Measurements from ENCODE around the gene RTN4. TPM values are rescaled to one million over a fixed set of nuclear protein-coding genes. Genes with fewer than 3 reads are reported as not detected.

The RTN4 gene
- polyA plus RNA-seq, 3 donors = 111 to 163 (median 158) TPM

DNA sequence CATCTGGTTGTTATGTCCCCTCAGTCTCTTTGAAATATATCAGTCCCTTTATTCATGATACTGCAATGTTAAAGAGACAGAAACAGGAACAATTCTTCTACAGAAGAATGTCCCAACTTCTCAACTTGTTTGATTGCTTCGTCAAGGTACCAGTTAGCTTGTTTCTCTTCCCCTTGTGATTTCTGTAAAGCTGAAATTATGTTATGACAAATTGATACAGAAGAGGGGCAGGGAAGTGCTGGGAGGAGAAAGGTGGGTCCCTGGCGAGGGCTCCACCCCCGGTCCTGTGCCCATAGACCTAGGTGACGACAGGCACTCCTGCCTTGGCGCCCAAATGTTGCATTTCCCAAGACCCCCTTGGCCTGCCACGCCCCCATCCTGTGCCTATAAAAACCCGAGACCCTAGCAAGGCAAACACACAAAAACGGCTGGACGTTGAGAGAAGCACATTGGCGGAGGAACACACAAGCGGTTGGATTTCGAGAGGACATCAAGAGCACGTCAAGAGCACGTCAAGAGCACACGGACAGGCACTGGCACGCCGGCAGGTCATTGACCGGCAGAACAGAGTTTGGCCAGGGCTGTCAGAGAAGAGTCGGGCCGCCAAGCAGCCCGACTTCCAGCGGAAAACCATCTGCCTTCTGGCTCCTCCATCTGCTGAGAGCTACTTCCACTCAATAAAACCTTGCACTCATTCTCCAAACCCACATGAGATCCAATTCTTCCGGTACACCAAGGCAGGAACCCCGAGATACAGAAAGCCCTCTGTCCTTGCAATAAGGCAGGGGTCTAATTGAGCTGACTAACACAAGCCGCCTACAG is 11.5 kb upstream of the RTN4 start:
- peaks cover 0 to 3% (median 0%) of the 10 kb centered on the region in 7 donors for H3K9me3 Mint-ChIP-seq
- peaks cover 13% of the 10 kb centered on the region for H3K4me1 Mint-ChIP-seq
- H3K36me3 ChIP-seq (replicated peaks in 1 of 2; ENCODE audit: control insufficient read depth in 1 of 2, insufficient read depth in 2 of 2, low read length in 2 of 2) = no peaks in the 10 kb centered on the region
- H3K4me3 Mint-ChIP-seq = no peak overlapping the region
- H2AFZ ChIP-seq (ENCODE audit: insufficient read depth, low read depth, low read length, poor library complexity, severe bottlenecking) = no peak overlapping the region
- peak overlapping the region; percentile 77 to 89 (median 85) for H3K27ac Mint-ChIP-seq
- no peaks in the 10 kb centered on the region for H4K20me1 ChIP-seq (ENCODE audit: insufficient read depth, low read length)
- peak; percentile 40 to 64 (median 51) for DNase-seq
- intact Hi-C loops (cut with micrococcal nuclease) = loop anchor here in 1 of 2 donors (10.0 kb wide), 1 partner anchor 103 kb away; no protein-coding TSS in a partner anchor
- H3K27me3 Mint-ChIP-seq (ENCODE audit: low read depth in 3 of 3) = no peaks in the 10 kb centered on the region
- TF ChIP-seq, protein P1, sequence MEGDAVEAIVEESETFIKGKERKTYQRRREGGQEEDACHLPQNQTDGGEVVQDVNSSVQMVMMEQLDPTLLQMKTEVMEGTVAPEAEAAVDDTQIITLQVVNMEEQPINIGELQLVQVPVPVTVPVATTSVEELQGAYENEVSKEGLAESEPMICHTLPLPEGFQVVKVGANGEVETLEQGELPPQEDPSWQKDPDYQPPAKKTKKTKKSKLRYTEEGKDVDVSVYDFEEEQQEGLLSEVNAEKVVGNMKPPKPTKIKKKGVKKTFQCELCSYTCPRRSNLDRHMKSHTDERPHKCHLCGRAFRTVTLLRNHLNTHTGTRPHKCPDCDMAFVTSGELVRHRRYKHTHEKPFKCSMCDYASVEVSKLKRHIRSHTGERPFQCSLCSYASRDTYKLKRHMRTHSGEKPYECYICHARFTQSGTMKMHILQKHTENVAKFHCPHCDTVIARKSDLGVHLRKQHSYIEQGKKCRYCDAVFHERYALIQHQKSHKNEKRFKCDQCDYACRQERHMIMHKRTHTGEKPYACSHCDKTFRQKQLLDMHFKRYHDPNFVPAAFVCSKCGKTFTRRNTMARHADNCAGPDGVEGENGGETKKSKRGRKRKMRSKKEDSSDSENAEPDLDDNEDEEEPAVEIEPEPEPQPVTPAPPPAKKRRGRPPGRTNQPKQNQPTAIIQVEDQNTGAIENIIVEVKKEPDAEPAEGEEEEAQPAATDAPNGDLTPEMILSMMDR (IDR thresholded peaks at IDR 0.05) = no peak
- peak overlapping the region; percentile 27 to 56 for H3K27ac ChIP-seq (ENCODE audit: low read depth in 1 of 2, low read length in 2 of 2)
- H3K36me3 Mint-ChIP-seq = no peaks in the 10 kb centered on the region
- H3K9me3 ChIP-seq (replicated peaks in 1 of 2; ENCODE audit: control insufficient read depth in 1 of 2, insufficient read depth in 1 of 2, low read length in 2 of 2) = no peaks in the 10 kb centered on the region
- H3K27me3 ChIP-seq (ENCODE audit: control insufficient read depth in 2 of 2, insufficient read depth in 2 of 2, low read length in 2 of 2) = no peaks in the 10 kb centered on the region
- WGBS (ENCODE audit: insufficient coverage) = 86% methylated on average over 23 of the region's 25 CpGs
- H3K79me2 ChIP-seq (ENCODE audit: insufficient read depth, low read length) = no peaks in the 10 kb centered on the region
- peaks cover 12 to 13% of the 10 kb centered on the region in 2 donors for H3K4me1 ChIP-seq (ENCODE audit: control insufficient read depth in 1 of 2, insufficient read depth in 2 of 2, low read length in 2 of 2)
- H3K4me3 ChIP-seq (replicated peaks in 1 of 3; ENCODE audit: low read depth in 2 of 3, low read length in 3 of 3) = no peak overlapping the region
- H3K4me2 ChIP-seq (replicated peaks; ENCODE audit: extremely low read depth, low read length, poor library complexity, severe bottlenecking) = peak overlapping the region; percentile 38
- H3K9ac ChIP-seq (ENCODE audit: insufficient read depth, low read length, poor library complexity, severe bottlenecking) = no peak overlapping the region

DNA sequence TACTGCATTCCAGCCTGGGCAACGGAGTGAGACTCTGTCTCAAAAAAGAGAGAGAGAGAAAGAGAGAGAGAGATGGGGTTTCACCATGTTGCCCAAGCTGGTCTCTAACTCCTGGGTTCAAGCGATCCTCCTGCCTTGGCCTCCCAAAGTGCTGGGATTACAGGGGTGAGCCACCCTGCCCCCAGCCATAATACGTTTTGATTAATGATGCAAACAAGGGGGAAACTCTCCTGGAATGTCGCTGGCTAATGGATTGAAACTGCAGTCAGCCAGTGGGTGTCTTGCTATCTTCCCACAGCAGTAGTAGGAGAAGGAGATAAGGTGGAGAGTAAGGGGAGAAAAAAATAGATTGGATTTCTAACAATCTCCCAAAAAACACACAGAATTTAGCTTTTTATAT is 9.5 kb upstream of the RTN4 start:
- H3K4me2 ChIP-seq (replicated peaks; ENCODE audit: extremely low read depth, low read length, poor library complexity, severe bottlenecking) = no peak overlapping the region
- H3K9ac ChIP-seq (ENCODE audit: insufficient read depth, low read length, poor library complexity, severe bottlenecking) = no peak overlapping the region
- H3K9me3 ChIP-seq (replicated peaks in 1 of 2; ENCODE audit: control insufficient read depth in 1 of 2, insufficient read depth in 1 of 2, low read length in 2 of 2) = no peaks in the 10 kb centered on the region
- Mint-ChIP-seq H3K27ac (peak overlapping the region in 1 of 7 donors; percentile 45), H3K4me3 (no peak overlapping the region), H3K4me1 (peaks cover 18% of the 10 kb centered on the region), H3K27me3 (ENCODE audit: low read depth in 3 of 3) (no peaks in the 10 kb centered on the region), H3K9me3 (peaks cover 0 to 3% (median 0%) of the 10 kb centered on the region in 7 donors), H3K36me3 (no peaks in the 10 kb centered on the region)
- H3K36me3 ChIP-seq (replicated peaks in 1 of 2; ENCODE audit: control insufficient read depth in 1 of 2, insufficient read depth in 2 of 2, low read length in 2 of 2) = no peaks in the 10 kb centered on the region
- no peak overlapping the region for H3K27ac ChIP-seq (ENCODE audit: low read depth in 1 of 2, low read length in 2 of 2)
- peaks cover 12 to 13% of the 10 kb centered on the region in 2 donors for H3K4me1 ChIP-seq (ENCODE audit: control insufficient read depth in 1 of 2, insufficient read depth in 2 of 2, low read length in 2 of 2)
- intact Hi-C loops (cut with micrococcal nuclease) = loop anchor here (10.0 kb wide), 4 partner anchors 45 to 105 kb away; no protein-coding TSS in a partner anchor
- no peaks in the 10 kb centered on the region for H3K27me3 ChIP-seq (ENCODE audit: control insufficient read depth in 2 of 2, insufficient read depth in 2 of 2, low read length in 2 of 2)
- H3K79me2 ChIP-seq (ENCODE audit: insufficient read depth, low read length) = no peaks in the 10 kb centered on the region
- H4K20me1 ChIP-seq (ENCODE audit: insufficient read depth, low read length) = no peaks in the 10 kb centered on the region
- TF ChIP-seq, protein P1 (IDR thresholded peaks at IDR 0.05) = no peak
- DNase-seq = no peak
- 100% methylated on average over 2 of the region's 4 CpGs for WGBS (ENCODE audit: insufficient coverage)
- no peak overlapping the region for H3K4me3 ChIP-seq (replicated peaks in 1 of 3; ENCODE audit: low read depth in 2 of 3, low read length in 3 of 3)
- no peak overlapping the region for H2AFZ ChIP-seq (ENCODE audit: insufficient read depth, low read depth, low read length, poor library complexity, severe bottlenecking)
